ENCODE measurements around the gene DGKQ. TPM values are rescaled to one million over a fixed set of nuclear protein-coding genes. Genes with fewer than 3 reads are reported as not detected.

Gene DGKQ
- total RNA-seq, 1 experiment from 2014 or later, result 12.4 TPM

- Histone ChIP-seq H4K20me1 (ENCODE audit: control insufficient read depth, insufficient read depth, insufficient read length) (no peaks in the 10 kb centered on the region), H3K23me2 (ENCODE audit: insufficient read length, low read depth, low read length, poor library complexity, severe bottlenecking) (peaks cover 3% of the 10 kb centered on the region), H3K9me3 (ENCODE audit: control insufficient read depth, low read depth, low read length) (no peaks in the 10 kb centered on the region), H3T11ph (ENCODE audit: low read length) (no peak overlapping the region), H3K4me1 (ENCODE audit: insufficient read depth, low read length) (peaks cover 3% of the 10 kb centered on the region; the same call in 1 of the 2 replicates), H3K9ac (ENCODE audit: extremely low read depth, insufficient read length, low read length) (no peak overlapping the region), H3K27ac (ENCODE audit: insufficient read length, low read depth, low read length) (no peak overlapping the region), H4K91ac (ENCODE audit: insufficient read length, low read depth, low read length) (no peak overlapping the region), H3K79me1 (ENCODE audit: insufficient read depth, low read depth, low read length, poor library complexity, severe bottlenecking) (no peaks in the 10 kb centered on the region), H3K56ac (ENCODE audit: insufficient read length, low read depth, low read length) (no peak overlapping the region), H2BK12ac (ENCODE audit: insufficient read length, low read depth, low read length) (no peak overlapping the region), H2BK20ac (ENCODE audit: low read depth, low read length, poor library complexity, severe bottlenecking) (no peak overlapping the region), H4K8ac (replicated peaks; ENCODE audit: insufficient read length, low read depth, low read length) (no peak overlapping the region), H3K4me2 (ENCODE audit: insufficient read depth, insufficient read length, low read length) (no peak overlapping the region), H2BK15ac (ENCODE audit: low read depth, low read length) (no peak overlapping the region), H3K18ac (ENCODE audit: insufficient read length, low read depth, low read length) (no peak overlapping the region), H3K27me3 (ENCODE audit: insufficient read depth, low read length) (no peaks in the 10 kb centered on the region; the same call in 1 of the 2 replicates), H3K14ac (ENCODE audit: insufficient read depth, low read length) (no peak overlapping the region), H2AFZ (ENCODE audit: low read length) (no peak overlapping the region), H3K79me2 (ENCODE audit: insufficient read depth, low read length) (no peaks in the 10 kb centered on the region), H2BK120ac (ENCODE audit: low read depth, low read length, poor library complexity, severe bottlenecking) (no peak overlapping the region), H2BK5ac (ENCODE audit: insufficient read length, low read length) (no peak overlapping the region), H3K4ac (ENCODE audit: low read depth, low read length) (no peak overlapping the region), H2AK5ac (ENCODE audit: insufficient read length, low read length) (no peak overlapping the region), H4K5ac (ENCODE audit: insufficient read length, low read depth, low read length) (no peak overlapping the region), H3K23ac (ENCODE audit: insufficient read length, low read depth, low read length) (no peak overlapping the region)
- H3K4me1 Mint-ChIP-seq, result peaks cover 11 to 13% of the 10 kb centered on the region in 2 experiments
- peaks cover 24% of the 10 kb centered on the region for H3K27me3 Mint-ChIP-seq (ENCODE audit: low read depth)
- no CpG with 5 or more reads among the region's 69 CpGs for WGBS (ENCODE audit: extremely low coverage, insufficient read length, low lambda C conversion rate)
- H3K36me3 Mint-ChIP-seq (ENCODE audit: insufficient read depth in 1 of 3, low read depth in 3 of 3), result no peaks in the 10 kb centered on the region
- no peak overlapping the region for H3K4me3 Mint-ChIP-seq
- DNase-seq, result no peak
- 0 out of 5 replicates have a peak, but pooled peaks cover 0 to 4% of the 10 kb centered on the region in 2 experiments for H3K9me3 Mint-ChIP-seq
- no peak for TF ChIP-seq CTCF (conservative IDR thresholded peaks at IDR 0.05)
- H3K27ac Mint-ChIP-seq, result no peak overlapping the region
These were observed 15.7 kb upstream of the DGKQ start for GRCh38 chr4:988726-989721.

All from H9 (cell line).